ENCODE data around the gene MYO5B.

Gene MYO5B

GRCh38 chr18:50152900-50153299, 42.0 kb downstream of the MYO5B start:
- no peak for DNase-seq (ENCODE audit: low spot score)
- Mint-ChIP-seq H3K9me3 (no peaks in the 10 kb centered on the region), H3K36me3 (ENCODE audit: low read depth) (no peaks in the 10 kb centered on the region), H3K27ac (no peak overlapping the region), H3K27me3 (ENCODE audit: low read depth) (peaks cover 6% of the 10 kb centered on the region), H3K4me1 (ENCODE audit: low read depth) (no peaks in the 10 kb centered on the region), H3K4me3 (no peak overlapping the region)

DNA sequence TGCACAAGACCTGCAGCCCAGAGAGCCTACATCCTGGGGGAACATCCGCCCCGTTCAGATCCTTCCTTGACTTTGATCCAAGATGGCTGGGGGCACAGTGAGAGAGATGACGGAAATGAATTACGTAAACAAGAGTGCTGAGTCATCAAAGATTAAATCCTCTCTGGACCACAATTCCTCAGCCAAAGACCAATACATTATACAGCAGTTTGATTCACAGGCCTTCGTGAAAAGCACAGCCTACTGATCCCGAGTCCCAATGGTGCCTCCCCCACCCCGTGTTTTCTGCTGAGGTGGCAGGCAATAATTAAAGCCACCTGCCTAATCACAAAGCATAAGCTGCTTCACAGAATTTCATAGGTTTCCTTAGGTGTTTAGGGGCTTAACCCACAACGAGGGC, 43.0 kb downstream of the MYO5B start:
- Mint-ChIP-seq H3K9me3 (no peaks in the 10 kb centered on the region), H3K36me3 (ENCODE audit: low read depth) (no peaks in the 10 kb centered on the region), H3K4me3 (no peak overlapping the region), H3K27ac (no peak overlapping the region), H3K27me3 (ENCODE audit: low read depth) (peaks cover 7% of the 10 kb centered on the region), H3K4me1 (ENCODE audit: low read depth) (no peaks in the 10 kb centered on the region)
- DNase-seq (ENCODE audit: low spot score): no peak

GRCh38 chr18:50144540-50144939, 50.4 kb downstream of the MYO5B start:
- H3K36me3 Mint-ChIP-seq (ENCODE audit: low read depth): no peaks in the 10 kb centered on the region
- no peaks in the 10 kb centered on the region for H3K4me1 Mint-ChIP-seq (ENCODE audit: low read depth)
- H3K9me3 Mint-ChIP-seq: no peaks in the 10 kb centered on the region
- H3K4me3 Mint-ChIP-seq: no peak overlapping the region
- H3K27me3 Mint-ChIP-seq (ENCODE audit: low read depth): peaks cover 5% of the 10 kb centered on the region
- no peak for DNase-seq (ENCODE audit: low spot score)
- no peak overlapping the region for H3K27ac Mint-ChIP-seq

GRCh38 chr18:50143886-50144285, 51.1 kb downstream of the MYO5B start:
- no peak for DNase-seq (ENCODE audit: low spot score)
- Mint-ChIP-seq H3K9me3 (no peaks in the 10 kb centered on the region), H3K27ac (no peak overlapping the region), H3K4me1 (ENCODE audit: low read depth) (no peaks in the 10 kb centered on the region), H3K36me3 (ENCODE audit: low read depth) (no peaks in the 10 kb centered on the region), H3K4me3 (no peak overlapping the region), H3K27me3 (ENCODE audit: low read depth) (peaks cover 5% of the 10 kb centered on the region)

DNA sequence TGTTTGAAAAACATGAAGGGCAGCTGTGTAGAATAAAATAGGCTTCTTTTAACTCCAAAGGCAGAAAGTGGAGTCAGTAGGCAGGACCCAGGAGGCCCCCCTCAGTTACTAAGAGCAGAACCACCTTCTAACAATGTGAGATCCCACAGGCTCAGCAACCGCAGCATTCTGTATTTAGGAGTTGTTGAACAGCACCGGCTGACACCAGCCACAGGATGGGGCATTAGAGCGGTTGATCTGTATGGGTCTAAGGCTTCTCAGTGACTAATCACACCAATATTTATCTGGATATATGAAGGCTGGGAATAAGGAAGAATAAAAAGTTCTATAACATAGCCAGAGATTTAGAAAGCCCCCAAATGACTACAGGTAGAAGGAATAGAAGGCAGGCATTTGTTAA, 51.7 kb downstream of the MYO5B start:
- Mint-ChIP-seq H3K9me3 (no peaks in the 10 kb centered on the region), H3K4me1 (ENCODE audit: low read depth) (no peaks in the 10 kb centered on the region), H3K27ac (no peak overlapping the region), H3K4me3 (no peak overlapping the region), H3K36me3 (ENCODE audit: low read depth) (no peaks in the 10 kb centered on the region), H3K27me3 (ENCODE audit: low read depth) (peaks cover 5% of the 10 kb centered on the region)
- DNase-seq (ENCODE audit: low spot score): no peak

GRCh38 chr18:50142441-50143120, 52.4 kb downstream of the MYO5B start:
- H3K9me3 Mint-ChIP-seq: no peaks in the 10 kb centered on the region
- no peaks in the 10 kb centered on the region for H3K36me3 Mint-ChIP-seq (ENCODE audit: low read depth)
- H3K27ac Mint-ChIP-seq: no peak overlapping the region
- H3K4me1 Mint-ChIP-seq (ENCODE audit: low read depth): no peaks in the 10 kb centered on the region
- DNase-seq (ENCODE audit: low spot score): no peak
- peaks cover 7% of the 10 kb centered on the region for H3K27me3 Mint-ChIP-seq (ENCODE audit: low read depth)
- no peak overlapping the region for H3K4me3 Mint-ChIP-seq

DNA sequence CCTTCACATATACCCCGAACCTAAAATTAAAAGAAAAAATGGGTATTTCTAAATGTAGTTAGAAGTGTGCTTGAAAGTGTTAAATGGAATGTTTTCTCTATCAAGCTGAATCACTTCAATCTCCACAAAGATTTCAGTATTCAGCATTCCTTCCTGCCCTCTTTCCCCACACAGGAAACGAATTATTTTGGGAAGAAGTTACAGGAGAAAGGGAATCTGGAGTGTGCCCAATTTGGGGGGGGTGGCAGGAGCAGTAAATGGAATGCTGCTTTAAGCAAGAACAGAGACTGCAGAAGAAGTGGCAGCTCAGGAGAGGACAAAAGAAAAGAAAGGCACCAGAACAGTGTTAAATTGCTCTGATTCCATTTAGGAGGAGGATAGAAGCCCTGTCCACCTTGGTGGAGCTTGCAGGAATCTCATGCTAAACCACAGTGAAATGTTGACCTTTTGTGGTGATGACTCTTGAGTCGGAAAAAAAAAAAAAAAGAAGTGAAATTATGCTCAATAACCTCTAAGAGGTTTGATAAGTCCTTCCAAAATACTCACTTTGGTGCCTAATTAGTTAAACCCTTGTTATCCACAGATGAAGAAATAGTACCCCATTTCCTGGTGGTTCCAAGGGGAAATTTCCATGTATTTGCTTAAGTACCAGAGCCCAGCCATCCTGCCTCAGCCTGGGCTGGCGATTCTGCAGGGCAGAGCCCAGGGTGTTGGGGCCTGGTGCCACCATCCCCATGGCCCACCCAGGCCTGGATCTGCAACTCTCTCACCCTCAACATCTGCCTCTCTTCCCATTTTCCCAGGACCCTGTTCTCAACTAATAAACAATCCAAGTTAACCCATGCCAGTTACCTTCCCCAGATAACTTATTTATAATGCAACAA, 56.5 kb downstream of the MYO5B start:
- Mint-ChIP-seq H3K4me3 (no peak overlapping the region), H3K27me3 (ENCODE audit: low read depth) (peaks cover 7% of the 10 kb centered on the region), H3K27ac (no peak overlapping the region), H3K36me3 (ENCODE audit: low read depth) (no peaks in the 10 kb centered on the region), H3K4me1 (ENCODE audit: low read depth) (no peaks in the 10 kb centered on the region), H3K9me3 (no peaks in the 10 kb centered on the region)
- no peak for DNase-seq (ENCODE audit: low spot score)

DNA sequence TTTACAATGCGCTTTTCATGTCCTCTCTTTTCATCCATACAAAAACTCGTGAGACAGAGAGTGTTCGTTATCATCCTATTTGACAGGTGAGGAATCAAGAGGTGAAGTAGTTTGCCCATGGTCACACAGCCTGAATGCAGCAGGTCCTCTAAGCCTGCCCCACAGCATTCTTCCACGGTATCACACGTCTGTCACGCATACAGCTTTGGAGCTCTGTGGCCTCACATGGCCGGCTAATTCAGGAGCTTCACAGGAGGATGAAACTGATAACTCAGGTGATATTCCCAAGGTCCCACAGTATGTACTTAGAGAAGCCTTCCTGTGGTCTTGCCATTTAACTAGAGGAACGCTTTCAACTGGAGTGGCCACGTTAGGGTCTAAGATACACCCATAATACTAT, 59.0 kb downstream of the MYO5B start:
- Mint-ChIP-seq H3K4me3 (no peak overlapping the region), H3K4me1 (ENCODE audit: low read depth) (no peaks in the 10 kb centered on the region), H3K9me3 (no peaks in the 10 kb centered on the region), H3K36me3 (ENCODE audit: low read depth) (no peaks in the 10 kb centered on the region), H3K27ac (no peak overlapping the region), H3K27me3 (ENCODE audit: low read depth) (peaks cover 16% of the 10 kb centered on the region)
- no peak for DNase-seq (ENCODE audit: low spot score)

GRCh38 chr18:50133526-50133925, 61.4 kb downstream of the MYO5B start:
- H3K4me1 Mint-ChIP-seq (ENCODE audit: low read depth): no peaks in the 10 kb centered on the region
- no peak overlapping the region for H3K4me3 Mint-ChIP-seq
- no peak for DNase-seq (ENCODE audit: low spot score)
- peaks cover 16% of the 10 kb centered on the region for H3K27me3 Mint-ChIP-seq (ENCODE audit: low read depth)
- no peaks in the 10 kb centered on the region for H3K9me3 Mint-ChIP-seq
- H3K27ac Mint-ChIP-seq: no peak overlapping the region
- no peaks in the 10 kb centered on the region for H3K36me3 Mint-ChIP-seq (ENCODE audit: low read depth)

- no peaks in the 10 kb centered on the region for H3K4me1 Mint-ChIP-seq (ENCODE audit: low read depth)
- H3K27ac Mint-ChIP-seq: no peak overlapping the region
- no peak for DNase-seq (ENCODE audit: low spot score)
- peaks cover 12% of the 10 kb centered on the region for H3K27me3 Mint-ChIP-seq (ENCODE audit: low read depth)
- no peaks in the 10 kb centered on the region for H3K9me3 Mint-ChIP-seq
- no peak overlapping the region for H3K4me3 Mint-ChIP-seq
- H3K36me3 Mint-ChIP-seq (ENCODE audit: low read depth): no peaks in the 10 kb centered on the region
Measured at GRCh38 chr18:50131591-50131990, 63.4 kb downstream of the MYO5B start.

DNA sequence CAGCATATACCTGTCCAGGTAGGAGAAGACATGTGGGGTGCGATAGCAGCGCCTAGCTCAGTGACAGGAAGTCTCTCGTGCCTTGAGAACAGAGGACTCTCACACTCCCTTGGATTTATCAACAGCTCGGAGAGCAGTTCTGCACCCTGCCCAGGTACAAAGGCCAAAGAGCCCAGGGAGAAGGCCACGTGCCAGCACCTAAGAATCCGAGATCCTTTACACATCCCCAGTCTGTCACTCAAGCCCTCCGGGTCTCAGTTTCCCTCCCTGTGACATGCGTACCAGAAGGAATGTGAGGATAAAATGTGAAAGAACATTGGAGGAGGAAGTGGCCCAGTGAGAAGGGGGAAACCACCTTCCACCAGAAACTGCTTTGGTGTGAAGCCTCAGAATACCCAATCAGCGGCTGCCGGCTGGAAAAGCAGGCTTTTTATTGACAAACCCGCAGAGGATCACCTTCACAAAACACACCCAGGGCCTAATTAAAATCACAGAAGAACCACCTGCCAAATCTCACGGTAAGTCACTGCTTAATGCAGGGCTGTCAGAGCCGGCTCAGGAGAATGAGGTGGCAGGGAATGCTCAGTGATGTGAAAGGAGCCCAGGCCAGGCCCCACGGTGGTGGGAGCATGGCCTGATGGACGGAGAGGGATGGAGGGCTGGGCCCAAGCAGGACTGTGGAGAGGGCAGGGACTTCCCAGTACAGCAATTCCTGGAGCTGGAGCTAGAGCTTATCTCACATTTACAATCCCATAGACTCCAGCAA, 66.3 kb downstream of the MYO5B start:
- no peaks in the 10 kb centered on the region for H3K9me3 Mint-ChIP-seq
- no peak overlapping the region for H3K27ac Mint-ChIP-seq
- H3K27me3 Mint-ChIP-seq (ENCODE audit: low read depth): peaks cover 15% of the 10 kb centered on the region
- no peaks in the 10 kb centered on the region for H3K4me1 Mint-ChIP-seq (ENCODE audit: low read depth)
- DNase-seq (ENCODE audit: low spot score): no peak
- H3K4me3 Mint-ChIP-seq: no peak overlapping the region
- H3K36me3 Mint-ChIP-seq (ENCODE audit: low read depth): no peaks in the 10 kb centered on the region

DNA sequence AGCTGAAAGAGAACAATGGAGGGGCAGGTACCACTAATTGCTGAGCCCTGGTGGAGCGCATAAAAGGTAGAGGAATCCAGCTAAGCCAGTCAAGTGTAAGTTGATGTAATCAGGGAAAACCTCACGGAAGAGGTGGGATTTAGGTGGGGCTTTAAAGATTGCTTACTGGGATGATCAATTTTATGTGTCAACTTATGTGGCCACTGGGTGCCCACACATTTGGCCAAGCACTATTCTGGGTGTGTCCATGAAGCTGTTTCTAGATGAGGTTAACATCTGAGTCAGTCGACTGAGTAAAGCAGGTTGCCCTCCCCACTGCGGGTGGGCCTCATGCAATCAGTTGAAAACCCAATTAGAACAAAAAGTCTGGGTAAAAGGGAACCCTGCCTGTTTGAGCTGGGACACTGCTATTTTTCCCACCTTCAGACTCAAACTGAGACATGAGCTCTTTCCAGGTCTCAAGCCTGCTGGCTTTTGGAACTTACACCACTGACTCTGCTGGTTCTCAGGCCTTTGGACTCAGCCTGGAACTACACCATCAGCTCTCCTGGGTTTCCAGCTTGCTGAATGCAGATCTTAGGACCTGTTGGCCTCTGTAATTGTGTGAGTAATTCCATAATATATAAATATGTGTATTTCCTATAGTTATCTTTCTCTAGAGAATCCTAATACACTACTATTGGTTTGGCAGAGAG, 67.3 kb downstream of the MYO5B start:
- Mint-ChIP-seq H3K36me3 (ENCODE audit: low read depth) (no peaks in the 10 kb centered on the region), H3K27ac (no peak overlapping the region), H3K4me1 (ENCODE audit: low read depth) (no peaks in the 10 kb centered on the region), H3K9me3 (no peaks in the 10 kb centered on the region), H3K27me3 (ENCODE audit: low read depth) (peaks cover 11% of the 10 kb centered on the region), H3K4me3 (no peak overlapping the region)
- DNase-seq (ENCODE audit: low spot score): no peak

- no peaks in the 10 kb centered on the region for H3K36me3 Mint-ChIP-seq (ENCODE audit: low read depth)
- H3K27me3 Mint-ChIP-seq (ENCODE audit: low read depth): peaks cover 6% of the 10 kb centered on the region
- H3K4me1 Mint-ChIP-seq (ENCODE audit: low read depth): no peaks in the 10 kb centered on the region
- H3K27ac Mint-ChIP-seq: no peak overlapping the region
- no peak for DNase-seq (ENCODE audit: low spot score)
- H3K9me3 Mint-ChIP-seq: no peaks in the 10 kb centered on the region
- no peak overlapping the region for H3K4me3 Mint-ChIP-seq
Measured at GRCh38 chr18:50126471-50126870, 68.5 kb downstream of the MYO5B start.
